MV-4-11 (cell line): Measurements from ENCODE around the gene CCL26.
"Not testable (repeated sequence)": the region's sequence is repeated elsewhere in the genome, so short reads cannot be mapped to it uniquely, and the experiment has no call there.

Experiments
- DNase-seq: peaks from one replicate; lab custom pipeline; 2025; lab: John Stamatoyannopoulos, UW

CCL26 gene

GRCh38 chr7:75738975-75739795 lies 32.8 kb downstream of the CCL26 start:
- peak; percentile 97 for DNase-seq

GRCh38 chr7:75738604-75738974 lies 33.4 kb downstream of the CCL26 start, which contains the start of gene HIP1:
TSS of gene HIP1 (minus strand) at chr7:75738941. CDS start at chr7:75738920, 21 bp downstream.
- no peak for DNase-seq

- DNase-seq: no peak
Measured at GRCh38 chr7:75737856-75738603, 34.0 kb downstream of the CCL26 start.

GRCh38 chr7:75735581-75736350 lies 36.2 kb downstream of the CCL26 start:
- DNase-seq: no peak

GRCh38 chr7:75734586-75735458 lies 37.2 kb downstream of the CCL26 start:
- peak; percentile 17 for DNase-seq

GRCh38 chr7:75732764-75733630 lies 39.0 kb downstream of the CCL26 start:
- peak; percentile 36 for DNase-seq

GRCh38 chr7:75732016-75732521 lies 39.9 kb downstream of the CCL26 start:
- DNase-seq: no peak

- DNase-seq: peak; percentile 72
Measured at GRCh38 chr7:75729851-75730274, 42.1 kb downstream of the CCL26 start.

GRCh38 chr7:75727881-75728593 lies 44.0 kb downstream of the CCL26 start:
- peak; percentile 68 for DNase-seq

GRCh38 chr7:75727351-75727750 lies 44.7 kb downstream of the CCL26 start:
- DNase-seq: not testable (repeated sequence)

GRCh38 chr7:75725306-75725705 lies 46.7 kb downstream of the CCL26 start:
- DNase-seq: peak; percentile 74

- no peak for DNase-seq
Measured at GRCh38 chr7:75723444-75723843, 48.6 kb downstream of the CCL26 start.

GRCh38 chr7:75722373-75722772 lies 49.6 kb downstream of the CCL26 start:
- DNase-seq: no peak

GRCh38 chr7:75721922-75722321 lies 50.1 kb downstream of the CCL26 start:
- not testable (repeated sequence) for DNase-seq

GRCh38 chr7:75721426-75721825 lies 50.6 kb downstream of the CCL26 start:
- no peak for DNase-seq

- DNase-seq: no peak
Measured at GRCh38 chr7:75719626-75720025, 52.4 kb downstream of the CCL26 start.
